ENCODE data around the gene KRT17.
"Not testable (repeated sequence)": the region's sequence is repeated elsewhere in the genome, so short reads cannot be mapped to it uniquely, and the experiment has no call there.

Gene KRT17

DNA sequence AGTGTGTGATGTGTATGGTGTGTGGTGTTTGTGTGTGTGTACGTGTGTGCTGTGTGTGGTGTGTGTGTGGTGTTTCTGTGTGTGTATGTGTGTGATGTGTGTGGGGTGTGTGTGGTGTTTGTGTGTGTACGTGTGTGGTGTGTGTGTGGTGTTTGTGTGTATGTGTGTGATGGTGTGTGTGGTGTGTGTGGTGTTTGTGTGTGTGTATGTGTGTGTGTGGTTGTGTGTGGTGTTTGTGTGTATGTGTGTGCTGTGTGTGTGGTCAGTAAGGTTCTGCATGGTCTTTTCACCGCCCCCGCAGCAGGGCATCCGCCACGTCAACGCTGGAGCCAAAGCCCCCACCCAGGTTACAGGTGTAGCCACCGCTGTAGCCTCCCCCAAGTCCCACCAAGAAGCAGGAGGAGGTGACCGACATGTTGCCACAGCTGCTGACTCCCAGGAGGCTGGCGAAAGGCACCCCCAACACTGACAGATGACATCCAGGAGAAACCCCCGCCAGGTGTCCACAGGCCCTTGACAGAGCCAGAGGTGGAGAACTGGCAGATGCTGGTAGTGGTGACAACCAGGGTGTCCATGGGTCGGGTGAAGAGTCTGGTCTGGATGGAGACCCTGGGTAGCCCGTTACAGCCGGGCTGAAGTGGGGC lies 9.3 kb upstream of the KRT17 start:
- DNase-seq: no peak

DNA sequence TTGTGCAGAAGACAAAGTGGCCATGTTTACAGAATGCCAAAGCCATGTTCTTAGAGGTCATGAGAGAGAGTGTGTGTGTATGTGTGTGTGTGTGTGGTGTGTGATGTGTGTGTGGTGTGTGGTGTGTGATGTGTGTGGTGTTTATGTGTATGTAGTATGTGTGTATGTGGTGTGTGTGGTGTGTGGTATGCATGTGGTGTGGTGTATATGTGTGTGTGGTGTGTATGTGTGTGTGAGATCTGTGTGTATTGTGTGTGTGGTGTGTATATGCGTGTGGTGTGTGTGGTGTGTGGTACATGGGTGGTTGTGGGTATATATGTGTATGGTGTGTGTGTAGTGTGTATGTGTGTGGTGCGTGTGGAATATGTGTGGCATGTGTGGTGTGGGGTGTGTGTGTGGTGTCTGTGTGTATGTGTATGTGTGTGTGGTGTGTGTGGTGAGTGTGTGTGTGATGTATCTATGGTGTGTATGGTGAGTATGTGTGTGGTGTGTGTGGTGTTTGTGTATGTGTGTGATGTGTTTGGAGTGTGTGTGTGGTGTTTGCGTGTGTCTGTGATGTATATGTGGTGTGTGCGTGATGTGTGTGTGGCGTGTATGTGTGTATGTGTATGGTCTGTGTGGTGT lies 8.2 kb upstream of the KRT17 start:
- DNase-seq: no peak

DNA sequence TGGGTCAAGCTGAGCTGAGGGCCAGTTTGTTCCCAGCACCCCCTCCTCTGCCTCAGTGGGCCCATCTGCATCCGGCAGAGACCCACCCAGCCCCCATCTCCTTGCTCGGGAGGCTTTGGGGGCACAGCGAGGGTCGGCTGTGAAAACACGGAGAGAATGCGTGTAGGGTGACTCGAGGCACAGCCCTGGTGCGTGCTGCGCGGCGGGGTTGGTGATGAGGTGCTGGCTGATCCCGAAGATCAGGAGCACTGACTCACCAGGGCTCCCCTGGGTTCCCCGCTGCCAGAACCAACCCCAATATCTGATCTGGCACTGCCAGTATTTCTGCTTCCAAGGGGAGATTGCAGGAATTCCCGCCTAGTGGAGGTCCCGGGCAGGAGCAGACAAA lies 7.5 kb upstream of the KRT17 start:
- DNase-seq: no peak

DNA sequence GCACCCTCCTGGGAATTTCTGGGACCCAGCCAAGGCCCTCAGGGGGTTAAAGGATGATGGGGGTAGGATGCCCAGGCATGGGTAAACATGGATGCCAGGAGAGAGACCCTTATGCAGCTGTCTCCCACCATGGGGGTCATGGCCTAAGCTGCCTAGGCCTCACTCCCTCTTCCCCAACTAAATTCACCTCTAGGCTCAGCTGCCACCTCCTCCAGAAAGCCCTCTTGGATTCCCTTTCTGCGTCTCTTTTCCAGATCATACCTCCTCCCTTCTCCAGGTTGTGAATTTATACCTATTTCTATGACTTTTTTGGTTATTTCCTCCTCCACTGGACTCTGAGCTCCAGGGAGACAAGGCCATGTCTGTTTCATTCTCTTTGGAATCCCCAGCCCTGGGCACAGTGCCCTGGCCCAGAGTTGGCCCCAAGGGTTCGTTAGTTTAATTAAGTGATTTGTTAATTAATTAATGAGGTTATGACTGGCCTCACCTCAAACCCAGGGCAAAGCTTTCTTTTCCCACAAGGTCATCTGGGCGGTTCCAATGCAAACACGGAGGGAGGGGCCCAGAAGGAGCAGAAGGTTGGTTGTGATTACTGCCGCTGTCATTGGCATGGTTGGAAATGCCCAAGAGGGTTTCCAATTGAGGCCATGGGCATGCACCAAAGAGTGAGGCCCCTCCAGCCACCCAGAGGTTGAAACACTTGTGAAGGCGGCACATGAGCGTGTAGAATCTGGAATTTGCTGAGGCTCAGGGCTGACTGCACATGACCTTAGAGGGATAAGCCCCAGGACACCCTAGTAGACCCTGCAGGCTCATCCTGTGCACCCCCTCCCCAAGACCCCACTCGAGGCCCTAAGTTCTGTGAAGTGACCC lies 6.9 kb upstream of the KRT17 start:
- DNase-seq: no peak

DNA sequence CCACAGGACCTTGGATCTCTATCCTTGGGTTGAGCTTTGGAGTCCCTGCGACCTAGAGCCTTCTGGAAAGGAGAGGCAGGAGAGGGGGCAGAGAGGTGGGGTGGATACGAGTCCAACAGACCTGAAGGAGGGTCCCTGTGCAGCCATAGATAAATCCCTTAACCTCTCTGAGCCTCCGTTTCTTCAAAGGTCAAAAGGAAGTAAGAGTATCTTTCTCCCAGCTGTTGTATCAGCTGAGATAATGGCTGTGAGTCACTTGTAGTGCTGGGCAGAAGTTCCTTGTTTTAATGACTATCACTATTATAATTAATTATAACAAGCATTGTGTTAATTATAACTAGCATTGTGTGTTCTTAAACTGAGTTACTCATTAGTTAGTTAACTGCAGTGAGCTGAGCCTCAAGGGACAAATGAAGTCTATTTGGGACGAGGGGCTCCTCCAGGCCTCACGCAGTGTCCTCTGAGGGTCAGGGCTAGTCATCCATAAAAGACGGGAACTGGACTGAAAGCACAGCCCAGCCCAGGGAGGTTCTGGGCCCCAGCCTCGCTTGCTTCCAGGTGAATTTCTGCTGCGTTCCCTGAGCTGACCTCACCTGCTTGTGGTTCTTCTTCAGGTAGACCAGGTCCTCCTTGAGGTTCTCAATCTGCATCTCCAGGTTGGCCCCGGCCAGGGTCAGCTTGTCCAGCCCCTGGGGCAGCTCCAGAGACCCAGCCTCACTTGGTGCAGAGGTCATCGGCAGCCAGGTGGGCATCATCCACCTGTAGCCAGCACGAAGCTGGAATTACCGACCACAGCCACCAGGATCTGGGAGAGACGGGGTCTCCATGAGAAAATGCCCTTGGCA lies 5.7 kb upstream of the KRT17 start:
- DNase-seq: no peak

DNA sequence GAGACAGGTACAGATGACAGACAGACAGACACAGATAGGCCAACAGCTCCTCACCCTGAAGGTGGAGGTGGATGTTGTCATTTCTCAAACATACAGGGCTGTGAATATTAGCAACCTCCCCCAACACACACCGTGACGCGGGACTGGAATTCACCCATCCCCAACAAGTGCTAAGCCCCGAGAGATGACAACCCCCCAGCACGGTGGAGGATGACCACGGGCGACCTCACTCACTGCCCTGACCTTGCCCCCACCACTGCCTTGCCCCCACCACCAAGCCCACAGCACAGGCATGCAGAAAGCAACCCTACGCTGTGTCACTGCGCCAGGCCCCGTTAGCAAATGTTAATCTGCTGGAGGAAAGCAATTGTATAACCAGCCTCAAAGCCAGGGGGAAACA lies 4.9 kb upstream of the KRT17 start:
- DNase-seq: no peak

DNA sequence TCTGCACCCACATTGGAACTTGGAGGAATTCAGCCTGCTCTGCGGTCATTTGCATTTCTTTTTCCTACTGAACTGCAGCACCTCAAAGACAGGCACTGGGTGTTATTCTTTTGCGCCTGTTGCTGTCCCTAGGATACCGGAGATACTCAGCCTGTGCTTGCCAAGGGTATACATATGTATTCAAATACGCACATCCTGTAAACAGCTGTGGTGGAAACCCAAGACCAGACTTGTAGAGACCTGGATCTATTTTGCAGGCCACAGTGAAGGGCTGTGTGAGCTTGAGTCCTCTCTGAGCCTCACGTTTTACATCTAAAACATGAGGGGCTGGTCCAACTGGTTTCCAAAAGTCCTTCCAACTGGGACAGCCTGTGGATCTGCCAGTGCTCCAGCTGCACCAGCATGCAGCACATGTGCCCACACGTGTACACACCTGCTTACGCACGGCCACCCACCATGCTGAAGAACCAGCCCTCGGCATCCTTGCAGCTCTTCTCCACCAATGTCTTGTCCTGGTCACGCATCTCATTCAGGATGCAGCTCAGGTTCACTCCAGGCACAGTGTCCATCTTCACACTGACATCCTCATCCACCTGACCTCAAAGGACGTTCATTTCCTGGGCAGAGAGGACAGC lies 4.4 kb upstream of the KRT17 start:
- DNase-seq: not testable (repeated sequence)

DNA sequence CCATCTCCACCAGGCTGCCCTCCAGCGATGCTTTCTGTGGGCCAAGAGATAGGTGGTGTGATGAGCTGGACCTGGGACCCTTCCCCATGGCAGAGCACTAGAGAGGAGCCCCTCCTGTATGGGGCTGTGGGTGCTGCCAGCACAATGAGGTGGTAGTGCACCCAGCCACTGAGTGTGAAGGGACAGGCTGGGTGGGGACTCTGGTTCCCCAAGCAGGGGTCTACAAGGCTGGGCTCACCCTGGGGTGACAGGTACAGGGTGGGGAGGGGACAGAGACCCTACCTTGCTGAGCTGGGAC lies 3.6 kb upstream of the KRT17 start:
- DNase-seq: not testable (repeated sequence)

DNA sequence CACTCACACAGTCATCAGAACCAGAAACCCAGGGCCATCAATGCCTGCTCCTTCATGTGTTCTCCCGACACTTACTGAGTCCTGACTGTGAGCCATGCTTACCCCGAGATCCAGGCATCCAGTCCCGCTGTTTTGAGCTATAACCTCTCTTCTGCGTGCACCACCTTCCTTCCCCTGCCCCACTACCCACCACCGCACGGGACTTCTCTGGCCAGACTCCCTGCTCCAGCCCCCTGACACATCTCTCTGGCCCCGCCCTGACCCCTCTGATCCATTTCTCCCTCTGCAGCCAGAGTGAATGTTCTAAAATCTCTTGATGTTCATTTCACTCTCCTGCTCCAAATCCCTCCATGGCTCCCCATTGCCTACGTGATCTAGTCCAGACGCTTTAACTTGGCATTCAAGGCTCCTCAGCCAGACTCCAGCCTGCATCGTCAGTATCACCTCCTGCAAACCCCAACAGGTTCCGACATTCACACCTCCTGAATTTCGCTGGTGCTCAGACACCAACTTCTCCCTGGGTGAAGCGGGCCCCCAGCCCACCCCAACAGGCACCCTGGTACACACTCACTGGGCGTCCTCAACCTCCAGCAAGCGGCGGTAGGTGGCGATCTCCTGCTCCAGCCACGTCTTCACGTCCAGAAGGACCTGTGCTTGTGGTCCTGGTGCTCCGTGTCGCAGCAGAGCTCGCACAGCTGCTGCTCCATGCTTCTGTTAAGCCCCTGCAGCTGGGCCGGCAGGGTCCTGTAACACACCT lies 3.1 kb upstream of the KRT17 start:
- DNase-seq: no peak

DNA sequence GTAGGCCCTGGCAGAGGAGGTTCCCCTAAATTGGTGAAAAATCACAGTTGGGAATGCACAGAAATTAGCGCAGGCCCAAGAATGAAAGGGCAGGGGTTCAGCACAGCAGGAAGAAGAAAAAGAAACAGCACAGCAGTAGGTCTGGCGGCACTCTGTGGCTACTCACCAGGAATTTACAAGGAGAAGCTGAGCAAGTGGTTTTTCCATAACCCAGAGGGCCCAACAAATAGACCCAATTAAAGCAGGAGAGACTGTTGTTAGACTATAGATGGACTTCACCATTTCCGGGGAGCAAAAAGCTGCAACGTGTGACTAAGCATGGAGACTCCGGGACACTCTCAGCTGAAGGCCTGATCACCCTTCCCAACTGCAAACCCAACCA lies 2.5 kb upstream of the KRT17 start:
- not testable (repeated sequence) for DNase-seq

DNA sequence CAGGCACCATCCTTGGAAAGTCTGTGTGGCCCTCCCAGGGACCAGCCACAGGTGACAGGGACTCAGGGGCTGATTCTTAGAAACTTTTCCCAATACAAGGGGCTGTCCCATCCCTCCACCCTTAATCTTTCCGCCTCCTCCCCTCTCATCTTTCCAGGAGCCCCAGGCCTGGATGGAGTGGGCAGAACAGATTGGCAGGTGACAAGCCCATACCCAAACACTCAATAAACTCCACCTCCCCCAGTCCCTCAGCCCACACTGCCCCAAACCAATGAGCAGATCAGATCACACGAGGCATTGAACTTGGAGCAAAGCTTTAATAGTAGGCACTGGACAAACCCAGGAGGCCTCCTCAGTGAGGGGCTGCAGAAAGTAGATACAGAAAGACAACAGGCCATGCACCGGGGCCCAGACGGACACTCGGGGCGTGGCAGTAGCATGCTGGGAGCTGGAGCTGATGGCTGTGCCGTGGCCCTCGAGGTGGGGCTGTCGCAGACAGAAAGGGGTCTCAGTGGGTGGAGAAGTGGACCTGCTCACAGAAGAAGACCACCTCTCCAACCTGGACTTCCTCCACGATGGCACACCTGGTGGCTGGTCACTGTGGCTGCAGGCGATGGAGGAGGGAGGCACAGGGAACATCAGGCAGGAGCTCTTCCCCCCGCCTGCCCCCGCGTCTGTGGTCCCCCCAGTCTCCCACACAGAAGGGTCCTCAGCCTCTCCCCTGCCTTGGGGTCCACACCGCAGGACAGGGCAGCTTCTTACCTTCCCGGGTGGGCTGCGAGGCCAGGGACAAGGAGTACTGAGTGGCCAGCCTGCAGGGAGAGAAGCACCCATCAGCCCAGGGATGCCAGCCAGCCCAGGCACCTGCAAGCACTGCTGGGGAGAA lies 1.9 kb upstream of the KRT17 start:
- DNase-seq: not testable (repeated sequence)

DNA sequence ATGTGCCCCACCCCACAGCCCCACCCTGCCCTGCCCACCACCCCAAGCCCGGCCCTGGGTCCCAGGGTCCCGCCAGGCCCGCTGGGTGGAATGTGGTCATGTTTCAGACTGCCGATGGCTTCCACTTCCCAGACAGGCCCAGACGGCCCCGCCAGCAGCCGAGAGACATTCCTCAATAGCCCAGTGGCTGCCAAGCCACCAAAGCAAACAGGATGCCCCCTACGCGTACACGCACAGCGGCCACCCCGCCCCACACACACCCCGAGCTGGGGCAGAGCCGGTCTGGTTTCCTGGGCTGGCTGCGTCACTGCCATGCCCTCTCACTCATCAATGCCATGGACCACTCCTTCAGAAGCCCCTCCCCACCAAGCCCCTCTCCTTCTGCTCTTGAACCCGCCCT lies 1.2 kb upstream of the KRT17 start:
- no peak for DNase-seq

DNA sequence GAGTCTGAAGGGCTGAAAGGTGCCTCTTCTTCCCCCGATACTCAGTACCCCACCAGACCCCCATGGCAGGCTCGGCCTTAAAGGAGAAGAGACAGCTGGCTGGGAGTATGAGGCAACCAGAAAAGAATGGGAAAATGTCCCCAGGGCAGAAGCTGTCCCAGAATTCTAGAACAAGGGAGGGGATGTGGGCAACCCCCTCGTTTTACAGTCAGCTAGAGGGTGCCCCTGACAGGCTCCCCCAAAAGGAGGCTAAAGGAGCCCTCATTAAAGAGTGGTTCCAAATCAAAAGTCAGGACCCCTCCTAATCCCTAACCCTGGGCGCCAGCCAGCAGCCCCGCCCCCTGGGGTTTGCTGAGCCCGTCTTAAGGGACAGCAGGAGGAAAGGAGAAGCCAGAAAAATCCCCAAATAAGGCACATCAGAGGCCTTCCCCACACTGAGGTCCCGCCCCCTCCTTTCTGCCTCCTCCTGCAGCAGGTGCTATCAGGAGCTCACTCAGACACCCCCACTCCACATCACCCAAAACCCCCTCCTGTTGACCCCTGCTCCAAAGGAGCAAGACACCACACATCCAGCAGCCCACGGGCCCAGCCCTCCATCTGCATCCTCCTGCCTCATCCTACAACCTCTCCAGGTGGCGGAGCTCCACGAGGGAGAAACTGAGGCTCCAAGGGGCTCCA lies 1.1 kb downstream of the KRT17 start:
- not testable (repeated sequence) for DNase-seq

DNA sequence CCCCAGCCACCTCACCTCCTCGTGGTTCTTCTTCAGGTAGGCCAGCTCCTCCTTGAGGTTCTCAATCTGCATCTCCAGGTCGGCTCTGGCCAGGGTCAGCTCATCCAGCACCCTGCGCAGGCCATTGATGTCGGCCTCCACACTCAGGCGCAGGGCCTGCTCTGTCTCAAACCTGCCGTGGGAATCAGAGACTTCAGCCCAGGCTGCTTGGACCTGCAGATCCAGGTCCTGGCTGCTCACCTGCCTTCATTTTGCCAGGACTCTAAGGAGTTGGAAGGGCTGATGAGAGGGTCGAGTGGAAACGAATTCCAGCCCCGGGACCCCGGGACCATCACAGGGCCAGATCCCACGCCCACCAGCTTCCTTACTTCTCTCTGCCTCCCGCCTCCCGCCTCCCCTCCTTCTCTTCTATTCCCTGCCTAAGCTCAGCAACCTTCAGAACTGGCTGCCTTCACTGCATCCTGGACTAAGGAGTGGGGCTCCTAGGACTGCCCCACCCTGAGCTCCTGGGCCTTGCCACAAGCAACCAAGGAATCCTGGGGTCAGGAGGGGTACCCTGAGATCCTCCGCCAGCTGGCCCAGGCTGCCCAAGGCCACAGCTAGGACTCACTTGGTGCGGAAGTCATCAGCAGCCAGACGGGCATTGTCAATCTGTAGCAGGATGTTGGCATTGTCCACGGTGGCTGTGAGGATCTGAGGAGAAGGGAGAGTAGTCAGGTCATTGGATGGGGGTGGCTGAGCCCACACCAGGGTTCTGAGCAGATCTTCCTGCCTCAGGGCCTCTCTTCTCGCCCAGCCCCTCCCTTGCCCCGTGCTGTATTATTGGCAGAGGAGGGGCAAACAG lies 1.8 kb downstream of the KRT17 start:
- DNase-seq: not testable (repeated sequence)

DNA sequence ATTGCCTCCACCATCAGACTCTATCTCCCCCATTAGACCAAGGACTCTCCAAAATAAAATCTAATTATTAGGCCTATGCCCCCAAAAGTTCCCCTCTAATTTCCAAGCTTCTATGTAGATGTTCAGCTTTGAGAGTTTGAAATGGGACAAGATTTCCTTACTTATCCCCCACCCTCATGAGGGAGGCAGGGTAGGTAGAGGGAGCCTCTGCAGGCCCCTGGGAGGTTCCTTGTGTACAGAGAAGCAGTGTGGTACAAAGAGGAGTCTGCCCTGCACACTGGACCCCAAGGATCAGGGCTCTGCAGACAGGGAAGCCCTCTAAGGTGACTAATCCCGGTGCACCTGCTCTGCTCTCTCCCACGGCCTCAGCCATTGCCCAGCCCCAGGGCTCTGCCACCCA lies 2.5 kb downstream of the KRT17 start:
- no peak for DNase-seq

DNA sequence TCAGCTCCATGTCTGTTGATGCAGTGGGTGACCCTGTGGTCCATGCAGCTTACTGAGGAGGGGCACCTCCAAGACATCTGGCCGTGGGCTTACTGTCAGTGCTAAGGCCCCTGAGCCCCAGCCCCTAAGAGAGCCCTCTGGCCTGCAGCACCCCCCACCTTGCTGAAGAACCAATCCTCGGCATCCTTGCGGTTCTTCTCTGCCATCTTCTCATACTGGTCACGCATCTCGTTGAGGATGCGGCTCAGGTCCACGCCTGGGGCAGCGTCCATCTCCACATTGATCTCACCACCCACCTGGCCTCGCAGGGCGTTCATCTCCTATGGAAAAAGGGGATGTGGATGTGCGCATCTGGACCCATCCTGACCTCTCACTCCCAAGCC lies 2.9 kb downstream of the KRT17 start:
- not testable (repeated sequence) for DNase-seq

DNA sequence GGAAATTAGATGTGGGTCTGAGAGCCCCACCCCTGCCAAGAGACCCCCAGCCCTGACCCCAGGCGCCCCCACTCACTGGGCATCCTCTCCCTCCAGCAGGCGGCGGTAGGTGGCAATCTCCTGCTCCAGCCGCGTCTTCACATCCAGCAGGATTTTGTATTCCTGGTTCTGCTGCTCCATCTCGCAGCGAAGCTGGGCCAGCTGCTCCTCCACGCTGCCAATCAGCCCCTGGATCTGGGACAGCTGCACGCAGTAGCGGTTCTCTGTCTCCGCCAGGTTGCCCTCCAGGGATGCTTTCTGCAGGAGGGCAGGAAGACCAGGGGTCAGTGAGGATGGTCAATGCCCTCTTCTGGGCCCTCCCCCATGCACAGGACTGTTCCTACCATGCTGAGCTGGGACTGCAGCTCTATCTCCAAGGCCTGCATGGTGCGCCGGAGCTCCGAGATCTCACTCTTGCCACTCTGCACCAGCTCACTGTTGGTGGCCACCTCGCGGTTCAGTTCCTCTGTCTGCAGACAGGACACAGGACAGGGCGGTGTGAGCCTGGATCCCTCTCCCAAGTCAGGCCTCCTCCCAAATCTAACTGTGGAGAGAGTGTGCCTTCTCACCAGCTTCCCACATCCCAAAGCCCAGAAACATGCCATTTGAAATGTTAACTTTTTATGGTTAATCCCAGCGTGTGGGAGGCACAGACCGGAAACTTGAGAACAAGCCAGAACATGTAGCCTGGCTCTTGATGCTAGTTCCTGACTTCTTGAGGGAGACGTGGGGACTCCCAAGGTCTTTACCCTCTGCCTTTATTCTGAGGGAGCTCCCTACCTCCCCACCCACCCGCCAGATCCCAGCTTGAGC lies 3.6 kb downstream of the KRT17 start:
- DNase-seq: no peak

DNA sequence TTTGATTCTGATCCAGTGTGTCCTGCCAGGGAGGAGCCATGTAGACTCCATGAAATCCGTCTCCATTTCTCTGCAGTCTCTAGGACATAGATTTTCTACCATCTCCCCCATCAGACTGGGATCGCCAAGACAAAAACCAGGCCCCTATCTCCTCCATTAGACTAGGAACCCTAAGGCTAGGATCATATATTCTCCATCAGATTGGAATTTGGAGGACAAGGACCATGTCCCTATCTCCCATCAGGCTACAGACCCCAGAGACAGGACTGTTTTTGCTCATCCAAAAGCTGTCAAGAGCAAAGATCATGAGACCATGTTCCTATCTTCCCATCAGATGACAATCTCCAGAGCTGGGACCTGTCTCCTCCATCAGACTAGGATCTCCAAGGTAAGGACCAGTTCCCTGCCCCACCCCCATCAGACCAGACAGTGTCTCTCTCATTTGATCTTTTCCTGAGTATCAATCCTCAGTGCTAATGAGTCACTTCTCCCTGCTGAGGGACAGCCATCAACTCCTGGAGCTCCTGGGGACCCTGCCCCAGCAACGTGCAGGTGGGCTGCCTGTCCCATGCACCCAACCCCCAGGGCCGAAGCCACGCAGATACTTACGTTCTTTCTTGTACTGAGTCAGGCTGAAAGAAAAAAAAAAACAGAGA lies 4.3 kb downstream of the KRT17 start:
- DNase-seq: not testable (repeated sequence)

Measured in NCI-H1436 (cell line).